SIG-M5 treated with dmso at 0.1 percent for 504 hours (cell line): ENCODE measurements around the gene RARRES1.
"Not testable (repeated sequence)": the region's sequence is repeated elsewhere in the genome, so short reads cannot be mapped to it uniquely, and the experiment has no call there.

ENCODE experiments used
- DNase-seq: peaks from one replicate; lab custom pipeline; 2025; ENCODE audit not compliant: unreplicated experiment; lab: John Stamatoyannopoulos, UW

Gene RARRES1

GRCh38 chr3:158696618-158697017 lies 35.6 kb downstream of the RARRES1 start:
- no peak for DNase-seq

DNA sequence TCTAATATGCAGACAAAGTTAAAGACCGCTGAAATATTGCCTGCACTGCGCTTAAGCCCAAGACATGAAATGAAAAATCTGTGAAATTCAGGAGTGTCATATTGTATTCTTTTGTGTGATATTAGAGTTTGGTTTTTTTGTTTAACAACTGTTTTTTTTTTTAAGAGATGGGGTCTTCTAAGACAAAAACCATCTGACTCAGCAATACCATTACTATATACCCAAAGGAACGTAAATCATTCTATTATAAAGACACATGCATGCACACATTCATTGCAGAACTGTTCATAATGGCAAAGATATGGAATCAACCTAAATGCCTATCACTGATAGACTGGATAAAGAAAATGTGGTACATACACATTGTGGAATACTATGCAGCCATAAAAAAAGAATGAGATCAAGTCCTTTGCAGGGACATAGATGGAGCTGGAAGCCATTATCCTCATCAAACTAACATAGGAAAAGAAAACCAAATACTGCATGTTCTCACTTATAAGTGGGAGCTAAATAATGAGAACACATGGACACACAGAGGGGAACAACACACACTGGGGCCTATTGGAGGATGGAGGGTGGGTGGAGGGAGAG lies 38.3 kb downstream of the RARRES1 start:
- DNase-seq, result not testable (repeated sequence)

GRCh38 chr3:158685159-158685558 lies 47.1 kb downstream of the RARRES1 start:
- DNase-seq, result no peak

DNA sequence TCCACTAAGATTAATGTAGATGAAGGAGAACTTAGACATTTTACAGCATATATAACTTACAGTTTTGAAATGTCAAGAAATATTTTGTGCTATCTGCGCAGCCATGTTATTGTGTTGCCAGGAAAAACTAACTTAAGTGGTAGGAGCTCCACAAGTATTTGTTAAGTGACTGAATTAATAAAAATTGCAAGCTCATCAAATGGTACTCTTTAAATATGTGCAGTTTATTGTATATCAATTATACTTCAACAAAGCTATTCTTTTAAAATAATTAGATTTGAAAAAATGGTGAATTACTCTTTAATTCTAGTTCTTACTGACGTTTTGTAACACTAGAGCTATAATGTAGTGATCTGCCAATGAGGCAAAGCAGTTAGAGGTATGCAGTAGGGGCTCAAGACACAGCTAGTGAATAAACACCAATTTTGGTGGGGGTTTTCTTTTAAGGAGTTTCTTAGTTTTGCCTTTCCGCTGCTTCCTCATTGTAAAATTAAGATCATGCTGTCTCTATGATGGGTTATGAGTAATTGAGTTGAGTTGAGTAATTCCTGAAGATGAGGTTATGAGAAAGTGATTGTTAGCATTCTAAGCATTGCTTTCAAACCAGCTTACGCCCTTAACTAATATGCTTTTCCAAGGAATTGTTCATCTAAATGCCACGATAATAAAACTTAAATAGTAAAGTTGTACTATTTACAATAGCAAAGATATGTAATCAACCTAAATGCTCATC lies 48.9 kb downstream of the RARRES1 start:
- no peak for DNase-seq

DNA sequence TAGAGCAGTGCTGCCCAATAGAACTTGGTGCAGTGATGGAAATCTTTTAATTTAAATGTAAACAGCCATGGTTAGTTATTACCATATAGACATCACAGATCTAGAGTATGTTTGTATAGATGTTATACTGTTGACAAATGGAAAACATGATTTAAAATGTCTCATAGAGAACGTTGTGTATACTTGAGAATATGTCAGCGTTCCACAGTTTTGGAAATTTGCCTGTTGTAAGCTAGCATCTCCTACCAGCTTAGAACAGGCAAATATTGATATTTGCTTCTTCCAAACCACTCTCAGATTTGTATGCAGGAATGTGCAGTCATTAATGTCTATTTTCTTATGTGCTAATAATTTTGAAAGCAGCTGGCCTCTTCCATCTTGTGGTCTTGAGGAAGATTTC lies 51.4 kb downstream of the RARRES1 start:
- DNase-seq, result no peak

DNA sequence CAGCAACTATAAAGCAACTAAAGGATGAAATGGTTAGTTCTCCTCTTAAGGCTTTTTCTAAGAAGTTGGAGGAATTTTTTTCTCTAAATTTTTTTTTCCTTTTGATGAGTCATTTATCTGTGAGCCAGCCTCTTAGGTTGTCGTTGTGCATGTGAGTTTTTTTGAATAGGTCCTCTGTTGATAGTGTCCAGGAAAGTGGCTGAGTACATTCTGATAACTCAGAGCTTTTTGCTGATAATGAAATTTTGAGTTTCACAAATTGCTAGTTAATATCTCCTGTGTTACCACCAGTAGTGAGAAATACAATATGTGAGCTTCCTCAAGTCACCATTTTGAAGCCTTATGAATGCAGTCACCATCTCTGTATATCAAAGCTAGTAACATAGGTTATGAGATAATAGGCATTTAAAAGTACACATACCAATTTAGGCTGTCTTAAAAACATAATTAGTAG lies 52.7 kb downstream of the RARRES1 start:
- no peak for DNase-seq

- no peak for DNase-seq
These were observed 53.6 kb downstream of the RARRES1 start for GRCh38 chr3:158678687-158679086.

DNA sequence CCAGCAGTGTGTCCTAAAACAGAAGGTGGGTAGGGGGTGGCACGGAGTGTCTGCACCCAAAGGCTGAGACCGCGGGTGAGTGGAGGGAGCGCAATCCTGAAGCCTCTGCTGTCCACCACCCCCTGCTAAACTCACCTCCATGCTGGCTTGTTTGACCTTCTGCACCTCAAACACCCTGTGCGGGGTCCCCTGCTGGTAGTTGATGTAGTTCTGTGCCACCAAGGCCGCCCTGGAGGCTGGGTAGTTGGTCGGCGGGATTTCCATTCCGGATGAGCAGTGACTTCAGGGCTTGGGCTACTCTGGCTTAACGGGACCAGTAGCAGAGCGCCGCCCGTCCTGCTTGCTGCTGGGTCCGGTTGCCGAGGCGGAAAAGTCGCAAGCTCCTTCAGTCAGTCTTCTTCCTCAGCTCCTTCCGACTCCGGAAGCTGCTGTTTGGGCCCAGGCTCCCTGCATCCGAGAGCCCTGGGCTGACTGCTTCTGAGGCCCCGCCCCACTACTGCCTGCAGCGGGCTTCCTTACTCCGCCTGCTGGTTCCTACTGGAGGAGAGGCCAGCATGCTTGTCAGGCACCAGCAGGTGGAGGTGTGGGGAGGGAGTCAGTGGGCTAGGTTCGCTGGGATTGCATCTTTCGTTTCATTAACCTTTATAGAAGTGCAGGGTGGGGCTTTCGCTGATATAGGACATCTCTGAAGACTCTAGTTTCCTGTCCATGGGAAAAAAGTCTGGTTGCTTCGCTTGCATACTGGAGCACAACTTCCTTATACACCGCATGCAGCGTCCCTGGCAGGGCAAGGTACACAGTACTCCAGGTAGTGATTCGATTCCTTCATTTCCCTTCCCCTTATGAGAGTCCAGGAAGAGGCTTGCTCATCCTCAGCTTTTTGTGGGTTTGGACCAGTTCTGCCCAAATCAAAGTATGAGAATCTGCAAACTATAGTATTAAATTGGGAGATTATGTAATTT lies 59.8 kb downstream of the RARRES1 start, which contains the start of gene LXN:
Gene LXN (minus strand): TSS at position 434 of the 962 bp plus-strand sequence. CDS start 170 bp downstream, at position 264.
- DNase-seq, result peak; percentile 47

DNA sequence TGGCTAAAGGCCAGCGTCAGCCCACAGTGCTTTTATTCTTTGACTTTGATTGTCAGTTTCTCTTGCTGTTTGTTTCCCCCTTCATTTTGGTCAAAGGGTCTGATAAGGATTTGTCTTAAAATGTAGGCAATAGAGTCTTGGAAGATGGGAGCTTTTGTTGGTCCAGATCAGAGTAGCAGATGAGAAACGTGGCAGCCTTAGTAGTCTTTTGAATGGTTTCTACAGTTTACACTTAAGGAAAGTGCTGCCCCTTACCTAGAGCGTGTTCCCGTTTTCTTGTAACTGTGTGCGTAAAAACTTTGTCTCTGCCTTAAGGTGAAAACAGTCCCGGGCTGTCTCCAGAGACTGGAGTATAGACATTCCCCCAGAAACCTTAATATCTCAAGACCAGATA lies 60.4 kb downstream of the RARRES1 start:
- DNase-seq, result no peak

DNA sequence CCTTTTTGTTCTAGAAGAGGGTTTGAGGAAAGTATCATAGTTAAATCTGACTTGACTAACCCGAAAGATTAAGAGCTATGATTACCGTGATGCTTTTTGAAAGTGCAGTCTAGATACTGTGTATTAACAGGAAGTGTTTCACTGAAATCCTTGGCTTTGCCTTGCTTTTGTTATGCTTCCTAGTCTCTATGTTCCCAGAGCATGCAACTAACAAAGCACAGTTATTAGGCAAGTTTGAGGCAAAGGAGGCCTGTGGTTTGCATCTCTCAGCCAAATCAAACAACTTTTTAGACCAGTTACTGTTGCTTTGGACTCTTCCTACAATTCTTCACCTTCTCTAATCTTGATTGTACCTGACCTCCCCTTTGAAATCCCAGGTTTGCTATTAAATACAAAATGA lies 63.8 kb downstream of the RARRES1 start:
- DNase-seq, result no peak

- no peak for DNase-seq
These were observed 65.8 kb downstream of the RARRES1 start for GRCh38 chr3:158666416-158666815.

DNA sequence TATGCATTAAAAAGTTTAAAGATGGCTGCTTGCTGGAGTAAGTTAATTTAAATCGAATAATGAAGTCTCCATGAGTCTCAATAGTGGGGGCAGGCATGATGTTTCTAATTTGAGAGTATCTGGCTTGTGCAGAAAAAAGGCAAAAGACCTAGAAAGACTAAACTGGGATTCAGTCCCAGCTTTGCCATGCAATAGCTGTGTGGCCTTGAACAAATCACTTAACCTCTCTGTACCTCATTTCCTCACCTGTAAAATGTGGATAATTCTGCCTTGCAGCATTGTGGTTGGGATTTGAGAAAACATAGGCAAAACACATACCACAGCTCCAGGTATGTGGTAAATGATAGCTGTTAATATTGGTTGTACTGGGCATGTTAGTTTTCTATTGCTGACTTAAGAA lies 68.4 kb downstream of the RARRES1 start:
- DNase-seq, result no peak

DNA sequence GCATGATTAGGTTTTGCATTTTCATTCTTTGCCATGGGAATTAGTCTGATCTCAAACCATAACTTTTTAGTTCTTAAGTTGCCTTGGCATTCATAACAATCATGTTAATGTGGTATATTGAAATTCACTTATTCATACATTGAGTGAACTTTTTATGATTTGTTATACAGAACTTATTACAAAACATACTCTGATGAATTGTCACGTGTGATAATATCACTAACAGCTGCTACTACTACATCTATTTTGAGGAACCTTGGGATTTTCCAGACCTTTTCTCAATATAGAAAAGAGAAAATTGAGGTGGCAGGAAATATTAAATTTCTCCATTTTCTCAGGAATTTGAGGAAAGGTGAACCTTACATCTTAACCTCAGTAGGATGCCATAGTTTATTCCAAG lies 69.0 kb downstream of the RARRES1 start:
- no peak for DNase-seq

GRCh38 chr3:158660711-158661110 lies 71.5 kb downstream of the RARRES1 start:
- DNase-seq, result no peak

- peak; percentile 78 for DNase-seq
These were observed 72.6 kb downstream of the RARRES1 start for GRCh38 chr3:158659454-158660237.

DNA sequence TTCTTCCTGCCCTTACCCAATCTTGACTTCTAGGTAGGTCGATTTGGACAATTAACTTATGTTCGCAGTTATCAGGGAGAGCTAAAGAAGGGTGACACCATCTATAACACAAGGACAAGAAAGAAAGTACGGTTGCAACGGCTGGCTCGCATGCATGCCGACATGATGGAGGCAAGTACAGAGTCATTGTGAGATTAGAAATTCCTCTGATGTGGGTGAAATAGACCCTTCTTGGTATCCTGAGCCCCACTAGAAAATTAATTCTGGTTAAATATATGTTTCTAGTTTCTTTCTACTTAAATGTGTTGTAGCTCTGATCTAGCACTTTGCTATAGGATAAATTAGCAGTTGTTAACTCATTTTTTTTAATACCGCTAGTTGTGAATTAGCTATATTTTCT lies 73.4 kb downstream of the RARRES1 start:
- DNase-seq, result no peak

- no peak for DNase-seq
These were observed 79.8 kb downstream of the RARRES1 start for GRCh38 chr3:158652463-158652862.

GRCh38 chr3:158651192-158651591 lies 81.1 kb downstream of the RARRES1 start:
- no peak for DNase-seq

DNA sequence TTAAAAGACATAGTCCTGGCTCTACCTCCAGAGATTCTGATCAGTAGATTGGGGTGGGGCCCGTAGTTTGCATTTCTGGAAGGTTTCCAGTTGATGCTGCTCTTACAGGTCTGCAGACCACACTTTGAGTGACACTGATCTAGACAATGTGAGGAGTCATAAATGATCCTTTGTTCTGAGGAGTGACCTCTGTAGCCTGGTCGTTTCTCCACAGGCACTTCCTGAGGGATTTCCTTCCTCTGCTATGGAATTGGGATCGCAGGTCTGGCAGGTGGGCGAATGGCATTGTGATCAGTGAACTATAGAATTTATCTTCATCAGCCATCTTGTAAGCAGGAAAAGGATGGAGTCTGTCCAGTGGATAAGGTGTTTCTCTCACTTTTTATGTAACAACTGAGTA lies 82.5 kb downstream of the RARRES1 start:
- DNase-seq, result no peak
